GM19324 (cell line): Measurements from ENCODE around the gene ERC2.
"Not testable (repeated sequence)": the region's sequence is repeated elsewhere in the genome, so short reads cannot be mapped to it uniquely, and the experiment has no call there.

Experiments used
- ATAC-seq: cut with Tn5 transposase; IDR thresholded peaks from one replicate; pipeline ENCODE4 v1.9.1; 2021; ENCODE audit warnings: mild to moderate bottlenecking, moderate library complexity; ENCODE audit not compliant: unreplicated experiment, low FRiP score

Gene ERC2

GRCh38 chr3:55870594-55870993 is 597.7 kb downstream of the ERC2 start:
- ATAC-seq: no peak

DNA sequence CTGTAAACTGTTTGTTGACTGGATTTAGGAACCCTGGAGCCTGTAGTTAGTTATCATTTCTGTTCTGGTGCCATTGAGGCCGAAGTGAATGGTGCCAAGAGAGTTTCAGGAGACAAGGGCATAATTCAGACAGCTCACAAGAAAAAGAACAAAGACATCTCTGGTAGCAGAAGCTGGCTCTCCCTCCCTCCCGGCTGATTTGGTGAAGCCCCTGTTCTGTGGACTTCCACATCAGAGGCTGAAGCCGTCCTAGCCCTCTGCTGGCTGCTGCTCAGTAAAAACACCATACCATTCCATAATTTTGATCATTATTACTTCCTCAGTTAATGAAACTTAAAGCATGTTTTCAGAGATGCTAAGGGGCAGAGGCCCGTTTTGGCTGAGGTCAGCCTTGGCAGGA is 599.9 kb downstream of the ERC2 start:
- ATAC-seq: no peak

DNA sequence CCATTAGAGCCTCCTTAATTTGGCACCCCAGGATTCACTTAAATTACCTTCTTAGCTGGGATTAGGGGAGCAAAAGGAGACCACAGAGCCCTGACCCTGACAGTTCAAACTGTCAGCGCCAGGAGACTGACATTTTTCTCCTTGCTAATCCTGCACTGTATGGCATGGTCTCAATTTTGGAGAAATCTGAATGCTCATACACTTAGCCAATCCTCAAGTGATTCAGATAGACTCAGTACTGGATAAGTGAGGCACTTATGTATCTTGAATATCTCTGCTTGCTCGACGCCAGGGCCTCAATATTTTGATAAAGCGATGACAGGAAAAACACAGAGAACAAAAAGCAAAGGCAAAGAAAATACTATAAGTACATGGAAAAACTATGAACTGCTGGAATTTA is 605.2 kb downstream of the ERC2 start:
- no peak for ATAC-seq

DNA sequence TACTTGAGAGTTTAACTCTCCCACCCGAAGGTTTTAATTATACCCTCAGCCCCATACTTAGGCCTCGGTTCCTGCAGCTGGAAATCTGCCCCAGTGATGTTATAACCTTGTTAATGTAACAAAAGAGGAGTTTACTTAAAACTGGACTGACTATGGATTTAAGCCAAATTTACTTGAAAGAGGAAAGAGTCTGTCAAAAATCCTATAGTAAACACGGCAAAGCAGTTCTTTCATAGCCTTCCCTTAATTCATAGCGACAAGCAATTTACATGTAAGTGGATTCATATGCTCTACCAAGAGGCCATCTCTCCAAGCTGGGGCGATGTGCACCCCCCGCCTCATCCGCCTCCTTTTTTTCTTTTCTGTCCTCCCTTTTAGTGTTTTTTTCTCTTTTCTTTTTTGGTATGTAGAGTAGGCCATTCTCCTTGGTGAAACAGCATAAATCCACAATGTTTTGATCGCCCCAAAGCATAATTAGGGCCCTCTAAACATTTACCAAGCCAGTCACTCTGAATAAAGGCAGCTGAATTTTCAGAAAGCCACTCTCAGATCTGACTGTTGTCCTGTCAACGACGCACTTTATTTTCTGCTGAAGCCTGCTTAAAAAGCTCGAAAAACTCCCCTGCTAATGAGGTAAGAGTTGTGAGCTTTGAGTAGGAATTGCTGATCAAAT is 608.1 kb downstream of the ERC2 start:
- ATAC-seq: no peak

- no peak for ATAC-seq
Observed at GRCh38 chr3:55859305-55859704, 609.0 kb downstream of the ERC2 start.

- no peak for ATAC-seq
Observed at GRCh38 chr3:55858727-55859126, 609.5 kb downstream of the ERC2 start.

- ATAC-seq: no peak
Observed at GRCh38 chr3:55858302-55858701, 610.0 kb downstream of the ERC2 start.

DNA sequence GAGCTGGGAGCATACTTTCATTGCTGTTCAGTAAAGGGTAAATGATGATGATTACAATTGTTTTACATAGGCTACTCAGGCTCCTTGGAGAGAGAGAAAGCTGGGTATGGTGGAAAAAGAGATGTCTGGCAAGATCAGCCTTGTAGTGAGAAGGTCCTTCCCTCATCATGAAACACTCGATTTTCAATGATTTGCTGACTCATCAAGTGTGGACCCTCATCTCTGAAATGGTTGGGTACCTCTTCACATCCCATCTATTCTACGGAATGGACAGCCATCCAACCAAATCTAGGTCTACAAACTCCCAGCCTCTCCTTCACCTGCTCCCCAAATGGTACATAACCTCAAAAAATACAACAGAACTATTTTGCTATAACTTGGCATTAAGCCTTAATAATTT is 610.6 kb downstream of the ERC2 start:
- ATAC-seq: no peak

GRCh38 chr3:55855311-55855710 is 613.0 kb downstream of the ERC2 start:
- no peak for ATAC-seq

DNA sequence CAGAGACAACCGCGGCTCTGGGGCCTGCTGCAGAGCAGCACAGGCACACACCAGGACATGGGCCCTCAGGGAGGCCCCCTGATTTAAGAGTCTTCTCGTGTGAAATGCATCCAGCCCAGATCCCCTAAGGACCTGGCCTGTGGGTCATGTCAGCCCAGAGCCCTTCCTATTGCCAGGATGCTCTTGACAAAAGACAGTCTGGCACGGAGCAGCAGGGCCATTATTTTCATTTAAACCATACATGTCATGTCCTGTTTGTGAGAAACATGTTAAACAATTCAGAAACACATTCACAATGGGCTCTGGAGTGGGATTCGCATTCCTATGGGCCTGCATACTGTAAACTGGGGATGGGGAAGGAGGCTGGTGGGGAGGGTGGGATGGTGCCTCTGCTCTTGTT is 613.8 kb downstream of the ERC2 start:
- no peak for ATAC-seq

GRCh38 chr3:55852326-55852725 is 615.9 kb downstream of the ERC2 start:
- no peak for ATAC-seq

DNA sequence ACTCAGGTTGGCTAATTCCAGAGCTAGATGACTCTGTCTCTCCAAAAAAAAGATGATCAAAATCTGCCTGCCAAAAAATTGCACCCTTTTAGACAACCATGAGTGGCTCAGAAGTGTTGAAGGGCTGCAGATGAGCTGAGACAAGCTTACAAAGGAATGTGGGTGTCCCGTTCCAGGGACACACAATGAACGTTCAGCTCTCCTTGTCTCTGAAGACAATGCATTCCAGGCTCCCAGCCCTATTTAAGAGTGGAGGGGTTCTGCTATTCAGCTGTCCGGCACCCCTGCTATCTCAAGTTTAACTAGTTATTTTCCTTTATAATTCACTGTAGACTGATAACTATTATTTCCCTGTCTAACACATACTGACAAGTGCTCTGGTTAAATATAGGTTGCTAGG is 626.1 kb downstream of the ERC2 start:
- no peak for ATAC-seq

GRCh38 chr3:55831876-55832275 is 636.4 kb downstream of the ERC2 start:
- ATAC-seq: not testable (repeated sequence)

GRCh38 chr3:55828712-55829111 is 639.6 kb downstream of the ERC2 start:
- ATAC-seq: no peak

DNA sequence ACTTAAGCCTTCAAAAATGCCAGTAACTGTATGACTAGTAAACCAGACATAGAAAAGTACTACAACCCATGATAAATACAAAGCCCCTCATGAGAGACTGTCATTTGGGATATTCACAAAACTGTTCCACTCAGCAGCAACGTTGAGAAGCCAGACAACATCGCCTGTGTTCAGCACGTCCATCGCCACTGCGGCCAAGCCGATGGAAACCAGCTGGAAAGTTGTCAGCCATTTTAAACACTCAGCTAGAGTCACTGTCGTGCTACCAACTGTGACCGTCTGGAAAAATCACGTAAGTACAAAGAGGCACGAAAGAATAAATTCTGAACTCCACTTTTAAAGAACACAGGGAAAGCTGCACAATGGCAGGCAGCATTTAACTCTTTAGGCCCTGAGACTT is 640.5 kb downstream of the ERC2 start:
- no peak for ATAC-seq

DNA sequence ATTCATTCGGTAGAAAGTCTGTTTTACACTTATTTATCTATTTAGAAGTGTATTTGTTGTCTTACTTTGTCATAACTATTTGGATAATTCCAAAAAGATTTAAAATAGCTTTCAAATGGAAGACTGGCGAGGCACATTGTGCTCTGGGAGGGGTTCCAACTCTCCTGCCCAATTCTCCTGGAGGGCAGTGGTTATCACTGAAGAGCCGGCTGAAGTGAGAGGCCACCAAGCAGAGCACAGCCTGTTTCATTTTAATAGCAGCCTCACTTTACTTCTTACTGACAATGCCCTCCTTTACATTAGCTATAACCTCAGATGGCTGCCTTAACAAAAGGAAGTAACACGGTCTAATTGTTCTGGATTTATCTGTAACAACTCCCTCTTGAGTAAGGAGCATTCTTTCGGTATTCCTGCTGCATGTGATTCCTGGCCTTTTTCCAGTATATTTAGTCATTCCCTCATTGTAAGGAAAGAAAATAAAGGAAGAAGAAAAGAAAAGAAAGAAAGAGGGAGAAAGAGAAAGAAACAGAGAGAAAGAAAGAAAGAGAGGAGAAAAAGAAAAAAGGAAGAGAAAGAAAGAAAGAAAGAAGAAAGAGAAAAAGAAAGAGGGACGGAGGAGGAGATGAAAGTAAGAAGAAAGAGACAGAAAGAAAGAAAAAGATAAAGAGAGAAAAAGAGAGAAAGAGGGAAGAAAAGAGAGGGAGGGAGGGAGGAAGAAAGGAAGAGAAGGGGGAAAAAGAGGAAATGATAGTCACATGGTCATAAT is 641.4 kb downstream of the ERC2 start:
- no peak for ATAC-seq

DNA sequence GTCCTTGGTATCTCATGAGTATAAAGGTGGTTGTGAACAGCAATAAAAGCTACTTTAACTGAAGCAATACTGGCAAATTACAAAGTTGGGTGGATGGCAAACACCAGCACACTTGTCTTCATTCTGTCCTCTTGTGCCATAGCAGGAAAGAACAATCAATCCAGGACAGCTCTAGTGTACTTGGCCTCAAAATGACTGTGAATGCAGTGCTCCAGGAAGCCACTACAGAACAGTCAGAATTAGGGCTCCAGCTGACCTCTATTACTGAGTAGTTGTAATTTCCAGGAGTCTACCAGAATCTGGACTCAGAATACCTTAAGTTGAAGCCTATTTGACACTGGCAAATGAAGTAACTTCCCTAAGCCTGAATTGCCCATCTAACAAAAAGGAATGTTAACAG is 642.2 kb downstream of the ERC2 start:
- ATAC-seq: no peak

GRCh38 chr3:55824406-55824805 is 643.9 kb downstream of the ERC2 start:
- no peak for ATAC-seq

GRCh38 chr3:55823829-55824228 is 644.4 kb downstream of the ERC2 start:
- ATAC-seq: no peak

GRCh38 chr3:55823001-55823400 is 645.3 kb downstream of the ERC2 start:
- ATAC-seq: no peak

DNA sequence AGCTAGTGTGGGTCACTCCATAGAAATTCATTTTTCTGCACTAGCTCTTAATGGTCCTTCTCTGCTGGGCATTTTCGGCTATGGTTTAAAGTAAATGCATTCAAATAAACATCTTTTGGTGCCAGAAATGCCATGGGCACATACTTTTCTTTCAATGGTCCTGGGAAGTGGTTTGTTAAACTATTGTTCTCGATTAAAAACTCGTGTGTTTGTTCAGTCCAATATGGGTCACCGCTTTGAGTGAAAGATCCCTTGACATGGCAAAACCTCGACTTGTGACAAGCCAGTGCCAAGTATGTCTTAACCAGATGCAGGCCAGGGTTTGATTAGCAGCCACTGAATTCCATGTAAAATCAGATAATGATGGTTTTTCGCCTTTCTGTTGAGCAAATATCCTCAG is 649.3 kb downstream of the ERC2 start:
- ATAC-seq: no peak

DNA sequence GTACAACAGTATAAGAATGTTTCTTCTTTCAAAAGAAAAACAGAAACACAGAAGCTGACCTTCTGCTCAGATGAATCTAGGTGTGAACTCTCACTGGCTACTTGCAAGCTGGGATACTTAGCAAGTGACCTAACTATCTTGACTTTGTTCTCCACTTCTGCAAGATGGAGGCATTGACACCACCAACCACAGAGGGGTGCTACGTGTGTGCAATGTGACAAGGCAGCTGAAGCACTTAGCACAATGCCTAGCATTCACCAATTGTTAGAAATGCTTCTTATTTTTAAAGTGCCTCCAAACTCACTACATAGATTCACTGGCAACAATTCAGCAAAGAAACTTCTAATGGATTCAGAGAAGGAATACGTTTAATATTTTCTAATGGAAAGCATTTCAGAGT is 649.8 kb downstream of the ERC2 start:
- ATAC-seq: no peak
